ENCODE results near the gene CDK5. TPM values are rescaled to one million over a fixed set of nuclear protein-coding genes. Genes with fewer than 3 reads are reported as not detected.

Gene CDK5
- total and polyA plus RNA-seq, 2 of the 13 experiments (the other 11 are each of a cell fraction or from before 2014, with no cell fraction given): 16.4 to 21.3 TPM

DNA sequence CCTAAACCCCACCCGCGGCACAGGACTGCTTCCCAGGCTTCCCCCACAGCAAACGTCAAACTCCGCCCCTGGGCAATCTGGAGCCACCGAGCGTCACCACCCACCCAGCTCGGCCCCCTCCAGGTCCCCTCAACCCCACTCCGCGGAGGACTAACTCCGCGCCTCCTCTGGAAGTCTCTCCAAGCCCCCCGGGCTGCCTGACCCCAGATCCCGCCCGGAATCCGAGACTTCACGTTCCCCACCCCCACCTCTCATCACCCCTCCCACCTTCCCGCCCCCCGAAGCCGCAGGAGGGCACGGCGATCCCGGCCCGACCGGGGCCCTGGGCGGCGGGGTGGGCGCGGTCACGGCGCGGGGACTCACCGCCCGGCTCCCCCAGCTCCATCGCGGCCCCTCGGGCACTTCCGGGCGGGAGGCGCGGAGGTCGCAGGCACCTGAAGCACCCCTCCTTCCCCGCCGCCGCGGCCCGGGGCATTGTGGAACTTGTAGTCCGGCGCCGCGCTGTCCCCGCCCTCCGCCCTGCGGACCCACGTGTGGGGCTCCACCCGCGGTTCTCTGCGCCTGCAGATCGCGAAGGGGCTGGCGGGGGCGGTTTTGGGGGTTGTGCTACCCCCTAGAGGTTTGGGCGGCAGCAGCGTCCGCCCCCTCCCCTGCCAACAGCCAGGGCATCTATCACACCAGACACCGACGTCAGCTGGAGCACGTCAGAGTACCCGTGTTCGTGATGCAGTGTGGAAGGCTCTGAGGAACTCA, 25.6 kb upstream of the CDK5 start, which contains the start of gene TMUB1 (continued):
- TF ChIP-seq IKZF4 (CRISPR knock-in tag; IDR thresholded peaks at IDR 0.05; ENCODE audit: borderline replicate concordance, low read depth, not compliant biosample characterization) (peak; percentile 51), ZNF547 (CRISPR knock-in tag; IDR thresholded peaks at IDR 0.05) (0 out of 2 replicates have a peak, but pooled peaks have one; percentile 52), REPIN1 (CRISPR knock-in tag; IDR thresholded peaks at IDR 0.05; ENCODE audit: borderline replicate concordance, low read depth) (no peak), ZNF577 (CRISPR knock-in tag; IDR thresholded peaks at IDR 0.05; ENCODE audit: borderline replicate concordance, low read depth) (no peak), NR2C2 (CRISPR knock-in tag; IDR thresholded peaks at IDR 0.05; ENCODE audit: borderline replicate concordance) (peak; percentile 85), NCOA2 (CRISPR knock-in tag; IDR thresholded peaks at IDR 0.05) (no peak), HBP1 (CRISPR knock-in tag; IDR thresholded peaks at IDR 0.05; ENCODE audit: low read depth) (peak; percentile 79), ZBTB43 (CRISPR knock-in tag; conservative IDR thresholded peaks at IDR 0.05) (no peak), SP2 (CRISPR knock-in tag; IDR thresholded peaks at IDR 0.05) (no peak; the same call in 1 of the 2 replicates), HINFP (CRISPR knock-in tag; IDR thresholded peaks at IDR 0.05; ENCODE audit: low read depth) (peak; percentile 30; the same call in 1 of the 2 replicates), ZFX (CRISPR knock-in tag; IDR thresholded peaks at IDR 0.05; ENCODE audit: low read depth) (peak; percentile 46), ZNF597 (CRISPR knock-in tag; IDR thresholded peaks at IDR 0.05) (no peak), XRCC5 (optimal IDR thresholded peaks at IDR 0.05; ENCODE audit: low read length) (peak; percentile 17)
- TF ChIP-seq, protein P1, sequence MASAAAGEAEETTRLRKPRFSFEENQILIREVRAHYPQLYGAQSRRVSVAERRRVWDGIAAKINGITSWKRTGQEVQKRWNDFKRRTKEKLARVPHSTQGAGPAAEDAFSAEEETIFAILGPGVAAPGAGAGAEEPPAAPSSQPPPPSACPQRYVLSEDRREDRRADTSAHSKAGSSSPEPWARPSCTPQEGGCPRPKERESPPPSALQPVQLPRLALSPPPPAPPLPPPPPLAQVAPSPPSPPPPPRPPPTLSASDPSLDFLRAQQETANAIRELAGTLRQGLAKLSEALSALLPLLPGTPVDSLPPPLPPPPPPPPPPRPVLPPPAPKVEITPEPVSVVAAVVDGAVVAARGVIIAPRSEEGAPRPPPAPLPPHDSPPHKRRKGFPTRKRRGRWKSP (CRISPR knock-in tag; IDR thresholded peaks at IDR 0.05): no peak
- TF ChIP-seq, protein P2, sequence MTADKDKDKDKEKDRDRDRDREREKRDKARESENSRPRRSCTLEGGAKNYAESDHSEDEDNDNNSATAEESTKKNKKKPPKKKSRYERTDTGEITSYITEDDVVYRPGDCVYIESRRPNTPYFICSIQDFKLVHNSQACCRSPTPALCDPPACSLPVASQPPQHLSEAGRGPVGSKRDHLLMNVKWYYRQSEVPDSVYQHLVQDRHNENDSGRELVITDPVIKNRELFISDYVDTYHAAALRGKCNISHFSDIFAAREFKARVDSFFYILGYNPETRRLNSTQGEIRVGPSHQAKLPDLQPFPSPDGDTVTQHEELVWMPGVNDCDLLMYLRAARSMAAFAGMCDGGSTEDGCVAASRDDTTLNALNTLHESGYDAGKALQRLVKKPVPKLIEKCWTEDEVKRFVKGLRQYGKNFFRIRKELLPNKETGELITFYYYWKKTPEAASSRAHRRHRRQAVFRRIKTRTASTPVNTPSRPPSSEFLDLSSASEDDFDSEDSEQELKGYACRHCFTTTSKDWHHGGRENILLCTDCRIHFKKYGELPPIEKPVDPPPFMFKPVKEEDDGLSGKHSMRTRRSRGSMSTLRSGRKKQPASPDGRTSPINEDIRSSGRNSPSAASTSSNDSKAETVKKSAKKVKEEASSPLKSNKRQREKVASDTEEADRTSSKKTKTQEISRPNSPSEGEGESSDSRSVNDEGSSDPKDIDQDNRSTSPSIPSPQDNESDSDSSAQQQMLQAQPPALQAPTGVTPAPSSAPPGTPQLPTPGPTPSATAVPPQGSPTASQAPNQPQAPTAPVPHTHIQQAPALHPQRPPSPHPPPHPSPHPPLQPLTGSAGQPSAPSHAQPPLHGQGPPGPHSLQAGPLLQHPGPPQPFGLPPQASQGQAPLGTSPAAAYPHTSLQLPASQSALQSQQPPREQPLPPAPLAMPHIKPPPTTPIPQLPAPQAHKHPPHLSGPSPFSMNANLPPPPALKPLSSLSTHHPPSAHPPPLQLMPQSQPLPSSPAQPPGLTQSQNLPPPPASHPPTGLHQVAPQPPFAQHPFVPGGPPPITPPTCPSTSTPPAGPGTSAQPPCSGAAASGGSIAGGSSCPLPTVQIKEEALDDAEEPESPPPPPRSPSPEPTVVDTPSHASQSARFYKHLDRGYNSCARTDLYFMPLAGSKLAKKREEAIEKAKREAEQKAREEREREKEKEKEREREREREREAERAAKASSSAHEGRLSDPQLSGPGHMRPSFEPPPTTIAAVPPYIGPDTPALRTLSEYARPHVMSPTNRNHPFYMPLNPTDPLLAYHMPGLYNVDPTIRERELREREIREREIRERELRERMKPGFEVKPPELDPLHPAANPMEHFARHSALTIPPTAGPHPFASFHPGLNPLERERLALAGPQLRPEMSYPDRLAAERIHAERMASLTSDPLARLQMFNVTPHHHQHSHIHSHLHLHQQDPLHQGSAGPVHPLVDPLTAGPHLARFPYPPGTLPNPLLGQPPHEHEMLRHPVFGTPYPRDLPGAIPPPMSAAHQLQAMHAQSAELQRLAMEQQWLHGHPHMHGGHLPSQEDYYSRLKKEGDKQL (CRISPR knock-in tag; IDR thresholded peaks at IDR 0.05; ENCODE audit: low read depth): no peak

All from HepG2 (cell line).